Measurements from ENCODE around the gene ANO5.

DNA sequence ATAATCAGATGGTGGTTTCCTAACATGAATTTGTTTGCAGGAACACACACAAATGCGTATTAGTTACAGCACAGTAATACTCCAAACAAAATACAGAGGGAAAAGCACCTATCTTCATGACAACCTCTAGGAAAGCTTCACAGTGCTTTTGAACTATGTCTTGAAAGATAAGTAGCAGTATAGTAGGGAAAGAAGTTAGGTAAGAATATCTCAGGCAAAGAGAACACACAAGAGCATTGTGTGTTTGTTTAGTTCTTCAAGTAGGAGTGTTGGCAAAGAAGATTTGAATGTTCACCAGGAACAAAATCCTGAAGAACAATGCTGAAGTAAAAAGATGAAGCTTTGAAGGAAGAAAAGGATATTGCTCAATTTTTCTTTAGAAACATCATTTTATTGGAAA is 54.1 kb downstream of the ANO5 start:
- TF ChIP-seq, protein P1, sequence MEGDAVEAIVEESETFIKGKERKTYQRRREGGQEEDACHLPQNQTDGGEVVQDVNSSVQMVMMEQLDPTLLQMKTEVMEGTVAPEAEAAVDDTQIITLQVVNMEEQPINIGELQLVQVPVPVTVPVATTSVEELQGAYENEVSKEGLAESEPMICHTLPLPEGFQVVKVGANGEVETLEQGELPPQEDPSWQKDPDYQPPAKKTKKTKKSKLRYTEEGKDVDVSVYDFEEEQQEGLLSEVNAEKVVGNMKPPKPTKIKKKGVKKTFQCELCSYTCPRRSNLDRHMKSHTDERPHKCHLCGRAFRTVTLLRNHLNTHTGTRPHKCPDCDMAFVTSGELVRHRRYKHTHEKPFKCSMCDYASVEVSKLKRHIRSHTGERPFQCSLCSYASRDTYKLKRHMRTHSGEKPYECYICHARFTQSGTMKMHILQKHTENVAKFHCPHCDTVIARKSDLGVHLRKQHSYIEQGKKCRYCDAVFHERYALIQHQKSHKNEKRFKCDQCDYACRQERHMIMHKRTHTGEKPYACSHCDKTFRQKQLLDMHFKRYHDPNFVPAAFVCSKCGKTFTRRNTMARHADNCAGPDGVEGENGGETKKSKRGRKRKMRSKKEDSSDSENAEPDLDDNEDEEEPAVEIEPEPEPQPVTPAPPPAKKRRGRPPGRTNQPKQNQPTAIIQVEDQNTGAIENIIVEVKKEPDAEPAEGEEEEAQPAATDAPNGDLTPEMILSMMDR (IDR thresholded peaks at IDR 0.05; ENCODE audit: low read depth, low read length, poor library complexity, severe bottlenecking) = no peak
- TF ChIP-seq EZH2phosphoT487 (IDR thresholded peaks at IDR 0.05; ENCODE audit: borderline replicate concordance, low read length) = no peak

Measured in DOHH2 (cell line).